Endothelial cell of umbilical vein (primary cell): ENCODE measurements around the gene PDGFA. TPM values are rescaled to one million over a fixed set of nuclear protein-coding genes. Genes with fewer than 3 reads are reported as not detected.

Experiments
- BruUV-seq: library from RNA; stranded (reverse); fragments of 400-500 nt; replicated peaks from 2 replicates; lab custom pipeline; 2021; lab: Mats Ljungman, UMichigan
- CTCF ChIA-PET: fragments of 300-600, 350-600 bp; sonication (Branson Sonifier 250); formaldehyde crosslinking; loops from one replicate; lab custom pipeline; 2021; ENCODE audit warnings: antibody characterized with exemption, inconsistent platforms; lab: Charles Lee
- POLR2A ChIA-PET: fragments of 300-600, 350-600 bp; sonication (Branson Sonifier 250); formaldehyde crosslinking; loops from one replicate; lab custom pipeline; 2021; ENCODE audit warnings: antibody characterized with exemption, inconsistent platforms; lab: Charles Lee
- DNase-seq: peaks from one replicate; pipeline ENCODE4 v3.0.0-alpha.2; 2011; ENCODE audit warnings: low read depth, low spot score
- FAIRE-seq: peaks from 2 replicates; lab custom pipeline; 2011; peaks lifted over from hg19 to GRCh38; lab: Jason Lieb, UNC
- H2AFZ ChIP-seq: 2 replicates; pipeline ENCODE4 v1.6.0; 2012; ENCODE audit warnings: low read depth, low read length, control low read depth, inconsistent platforms
- H3K27ac ChIP-seq: 2 replicates; pipeline ENCODE4 v1.5.1; 2011; ENCODE audit warnings: low read depth, mild to moderate bottlenecking, control low read depth, low read length, moderate library complexity; ENCODE audit not compliant: insufficient read depth
- H3K27me3 ChIP-seq, 2 experiments: 2 replicates each; pipeline versions ENCODE4 v1.6.0 to v1.6.1; 2011; ENCODE audit warnings: low read length in 2 of 2, mixed read lengths in 1 of 2; ENCODE audit not compliant: control insufficient read depth in 2 of 2, insufficient read depth in 2 of 2
- H3K36me3 ChIP-seq, 2 experiments: 2 replicates in 1 of 2; 3 replicates in 1 of 2; pipeline ENCODE4 v1.5.1; 2011; ENCODE audit warnings: low read length in 2 of 2, mild to moderate bottlenecking in 1 of 2, moderate library complexity in 1 of 2; ENCODE audit not compliant: control insufficient read depth in 2 of 2, insufficient read depth in 2 of 2; ENCODE audit errors: extremely low read depth in 1 of 2
- H3K4me1 ChIP-seq: 3 replicates; pipeline ENCODE4 v1.5.1; 2011; ENCODE audit warnings: mild to moderate bottlenecking, low read length; ENCODE audit not compliant: control insufficient read depth, insufficient read depth; ENCODE audit errors: extremely low read depth
- H3K4me2 ChIP-seq: 2 replicates; pipeline ENCODE4 v1.6.1; 2011; ENCODE audit warnings: low read length, control low read depth, mixed read lengths; ENCODE audit not compliant: insufficient read depth
- H3K4me3 ChIP-seq, 3 experiments: fragments of 200-600 bp in 1 of 3; sonication (generic), shearing (Covaris generic) in 1 of 3; replicated peaks in 1 of 3; 2 replicates each; pipeline ENCODE4 v1.5.1; 2011 to 2016; ENCODE audit warnings: control low read depth in 3 of 3, low read length in 3 of 3, mild to moderate bottlenecking in 2 of 3, inconsistent platforms in 1 of 3, low read depth in 1 of 3, moderate library complexity in 1 of 3; ENCODE audit not compliant: insufficient read depth in 1 of 3
- H3K79me2 ChIP-seq: 2 replicates; pipeline ENCODE4 v1.6.0; 2012; ENCODE audit warnings: low read length, inconsistent platforms; ENCODE audit not compliant: control insufficient read depth, insufficient read depth
- H3K9ac ChIP-seq: replicated peaks from 2 replicates; pipeline ENCODE3; 2011; ENCODE audit warnings: low read length, control low read depth; ENCODE audit not compliant: insufficient read depth; ENCODE audit errors: extremely low read depth
- H3K9me1 ChIP-seq: replicated peaks from 3 replicates; pipeline ENCODE4 v1.6.0; 2011; ENCODE audit warnings: mild to moderate bottlenecking, low read length; ENCODE audit not compliant: control insufficient read depth, insufficient read depth; ENCODE audit errors: extremely low read depth
- H3K9me3 ChIP-seq: replicated peaks from 2 replicates; pipeline ENCODE4 v1.5.1; 2012; ENCODE audit warnings: low read length, inconsistent platforms; ENCODE audit not compliant: control insufficient read depth, insufficient read depth
- H4K20me1 ChIP-seq: replicated peaks from 2 replicates; pipeline ENCODE3; 2011; ENCODE audit warnings: mild to moderate bottlenecking, low read length; ENCODE audit not compliant: control insufficient read depth, insufficient read depth; ENCODE audit errors: extremely low read depth
- EZH2 ChIP-seq: IDR thresholded peaks from 2 replicates; pipeline ENCODE4 v1.6.1; 2012; ENCODE audit warnings: borderline replicate concordance, low read depth, mild to moderate bottlenecking, moderate library complexity, low read length, inconsistent platforms; ENCODE audit not compliant: severe bottlenecking
- FOS ChIP-seq: IDR thresholded peaks from 2 replicates; pipeline ENCODE4 v1.6.1; 2011; ENCODE audit warnings: mild to moderate bottlenecking, low read length, moderate library complexity, borderline replicate concordance; ENCODE audit not compliant: insufficient read depth
- GATA2 ChIP-seq: IDR thresholded peaks from 2 replicates; pipeline ENCODE4 v1.7.0; 2011; ENCODE audit warnings: low read depth, mild to moderate bottlenecking, moderate library complexity, mixed read lengths, low read length; ENCODE audit not compliant: insufficient read length, insufficient read depth
- JUN ChIP-seq: IDR thresholded peaks from 2 replicates; pipeline ENCODE4 v1.6.1; 2011; ENCODE audit warnings: borderline replicate concordance, low read depth; ENCODE audit not compliant: insufficient read length, insufficient read depth
- MYC ChIP-seq: IDR thresholded peaks from one replicate; pipeline ENCODE4 v1.6.1; 2011; ENCODE audit warnings: mild to moderate bottlenecking, low read depth, low read length
- POLR2A ChIP-seq: IDR thresholded peaks from 2 replicates; pipeline ENCODE4 v1.6.1; 2012; ENCODE audit warnings: low read depth, mild to moderate bottlenecking, control low read depth, low read length
- POLR2AphosphoS5 ChIP-seq: IDR thresholded peaks from 2 replicates; pipeline ENCODE4 v1.6.1; 2012; ENCODE audit warnings: low read depth, mild to moderate bottlenecking, control low read depth, low read length, moderate library complexity; ENCODE audit not compliant: insufficient read depth
- dilution Hi-C: fragments of 300-500 bp; cut with MboI; formaldehyde crosslinking; loops from one replicate; pipeline ENCODE4 v1.15.0; 2019; ENCODE audit warnings: low sequenced_read_pairs; ENCODE audit not compliant: extremely low pct_ligation_motif_present
- intact Hi-C: fragments of 100-400 bp; cut with micrococcal nuclease; formaldehyde crosslinking; loops from one replicate; pipeline ENCODE4 v1.10.0; 2022
- polyA plus RNA-seq, 4 experiments: library from polyadenylated mRNA; depleted of rRNA in 3 of 4; stranded (reverse) in 3 of 4; unstranded in 1 of 4; fragments of >200 nt; gene quantifications; 2 replicates each; pipeline versions ENCODE4 v1.2.1 to v1.2.3, GENCODE V29; 2011 to 2012; ENCODE audit warnings: missing spikeins in 1 of 4
- total RNA-seq: library from RNA; stranded (reverse); gene quantifications from 2 replicates; pipeline ENCODE4 v1.2.3, GENCODE V29; 2021
- TF ChIP-seq, protein P1 (sequence below), 2 donors: IDR thresholded peaks; 1 replicate in 1 of 2; 2 replicates in 1 of 2; pipeline ENCODE4 v1.5.1; 2011; ENCODE audit warnings: low read length in 2 of 2, mild to moderate bottlenecking in 2 of 2, moderate library complexity in 2 of 2, control low read depth in 1 of 2, inconsistent platforms in 1 of 2, low read depth in 1 of 2; ENCODE audit not compliant: insufficient read depth in 1 of 2; ENCODE audit errors: extremely low read depth in 1 of 2
- TF ChIP-seq, protein P2 (sequence below): IDR thresholded peaks from 2 replicates; pipeline ENCODE4 v1.6.1; 2011; ENCODE audit not compliant: insufficient read depth, insufficient read length

The PDGFA gene
- total and polyA plus RNA-seq, 2 donors (not counting 3 experiments of a cell fraction or from before 2014, with no cell fraction given): 17.4 to 62.4 TPM

DNA sequence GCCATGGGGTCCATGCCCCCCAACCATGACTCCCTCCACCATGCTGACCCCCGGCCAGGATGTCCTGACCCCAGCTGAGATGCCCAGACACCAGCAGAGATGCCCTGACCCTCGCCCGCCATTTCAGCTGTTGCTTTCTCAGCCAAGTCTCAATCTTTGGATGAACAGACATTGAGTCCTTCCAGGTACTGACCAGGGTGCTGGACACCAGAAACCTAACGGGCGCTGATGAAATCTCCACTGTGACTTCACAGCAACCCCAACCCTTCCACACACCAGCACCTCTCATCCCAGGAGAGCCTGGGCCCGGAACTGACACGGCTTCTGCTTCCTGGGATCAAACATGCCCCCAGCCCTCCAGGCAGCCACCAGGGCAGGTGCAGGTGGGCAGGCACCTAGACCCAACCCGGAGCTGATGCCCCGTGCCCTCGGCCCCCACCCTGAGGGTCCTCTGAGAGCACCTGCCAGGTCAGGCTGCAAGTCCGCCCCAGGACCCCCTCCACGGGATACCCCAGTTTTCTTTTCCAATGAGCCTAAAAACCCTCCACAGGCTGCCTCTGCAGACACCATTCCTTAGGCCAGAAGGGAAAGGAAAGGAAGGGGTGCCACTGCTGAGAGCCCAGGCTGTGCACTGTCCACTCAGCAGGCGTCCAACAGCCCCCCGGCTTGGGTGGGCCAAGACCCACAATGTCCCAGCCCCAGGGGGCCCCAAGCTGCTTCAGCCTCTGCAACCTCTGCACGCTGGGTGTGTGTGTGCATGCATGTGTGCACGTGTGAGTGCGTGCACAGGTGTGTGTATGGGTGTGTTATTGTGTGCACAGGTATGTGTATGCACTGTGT lies 43.4 kb upstream of the PDGFA start:
- FAIRE-seq (no peak), DNase-seq (no peak)
- no peaks in the 10 kb centered on the region for H3K79me2 ChIP-seq
- ChIA-PET POLR2A (no interaction called here), CTCF (interaction anchor here (1.9 kb wide), 1 partner anchor 16 kb away, joined by 5 read pairs; no protein-coding TSS in a partner anchor)
- H3K27me3 ChIP-seq: no peaks in the 10 kb centered on the region
- dilution Hi-C loops: no loop called here
- no peak overlapping the region for H3K4me2 ChIP-seq
- no peaks in the 10 kb centered on the region for H4K20me1 ChIP-seq
- no TSS peak for BruUV-seq
- no peaks in the 10 kb centered on the region for H3K9me3 ChIP-seq
- H3K9me1 ChIP-seq: no peaks in the 10 kb centered on the region
- H3K4me3 ChIP-seq: no peak overlapping the region
- no peak overlapping the region for H2AFZ ChIP-seq
- no peaks in the 10 kb centered on the region for H3K36me3 ChIP-seq
- no peaks in the 10 kb centered on the region for H3K4me1 ChIP-seq
- H3K9ac ChIP-seq: no peak overlapping the region
- no peak overlapping the region for H3K27ac ChIP-seq
- no peak for TF ChIP-seq EZH2
- no peak for TF ChIP-seq POLR2A
- TF ChIP-seq POLR2AphosphoS5: no peak
- TF ChIP-seq, protein P1, sequence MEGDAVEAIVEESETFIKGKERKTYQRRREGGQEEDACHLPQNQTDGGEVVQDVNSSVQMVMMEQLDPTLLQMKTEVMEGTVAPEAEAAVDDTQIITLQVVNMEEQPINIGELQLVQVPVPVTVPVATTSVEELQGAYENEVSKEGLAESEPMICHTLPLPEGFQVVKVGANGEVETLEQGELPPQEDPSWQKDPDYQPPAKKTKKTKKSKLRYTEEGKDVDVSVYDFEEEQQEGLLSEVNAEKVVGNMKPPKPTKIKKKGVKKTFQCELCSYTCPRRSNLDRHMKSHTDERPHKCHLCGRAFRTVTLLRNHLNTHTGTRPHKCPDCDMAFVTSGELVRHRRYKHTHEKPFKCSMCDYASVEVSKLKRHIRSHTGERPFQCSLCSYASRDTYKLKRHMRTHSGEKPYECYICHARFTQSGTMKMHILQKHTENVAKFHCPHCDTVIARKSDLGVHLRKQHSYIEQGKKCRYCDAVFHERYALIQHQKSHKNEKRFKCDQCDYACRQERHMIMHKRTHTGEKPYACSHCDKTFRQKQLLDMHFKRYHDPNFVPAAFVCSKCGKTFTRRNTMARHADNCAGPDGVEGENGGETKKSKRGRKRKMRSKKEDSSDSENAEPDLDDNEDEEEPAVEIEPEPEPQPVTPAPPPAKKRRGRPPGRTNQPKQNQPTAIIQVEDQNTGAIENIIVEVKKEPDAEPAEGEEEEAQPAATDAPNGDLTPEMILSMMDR (IDR thresholded peaks at IDR 0.05; ENCODE audit: extremely low read depth in 1 of 2, insufficient read depth in 1 of 2, low read depth in 1 of 2, low read length in 2 of 2): no peak
- no peak for TF ChIP-seq GATA2
- TF ChIP-seq MYC: no peak
- TF ChIP-seq FOS: no peak
- TF ChIP-seq, protein P2, sequence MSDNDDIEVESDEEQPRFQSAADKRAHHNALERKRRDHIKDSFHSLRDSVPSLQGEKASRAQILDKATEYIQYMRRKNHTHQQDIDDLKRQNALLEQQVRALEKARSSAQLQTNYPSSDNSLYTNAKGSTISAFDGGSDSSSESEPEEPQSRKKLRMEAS: no peak
- TF ChIP-seq JUN: no peak
- intact Hi-C loops: no loop called here
